ENCODE results near the gene TAF1B. TPM values are rescaled to one million over a fixed set of nuclear protein-coding genes. Genes with fewer than 3 reads are reported as not detected.

The TAF1B gene
- total RNA-seq, 1 donor from 2014 or later, result 22.9 TPM

DNA sequence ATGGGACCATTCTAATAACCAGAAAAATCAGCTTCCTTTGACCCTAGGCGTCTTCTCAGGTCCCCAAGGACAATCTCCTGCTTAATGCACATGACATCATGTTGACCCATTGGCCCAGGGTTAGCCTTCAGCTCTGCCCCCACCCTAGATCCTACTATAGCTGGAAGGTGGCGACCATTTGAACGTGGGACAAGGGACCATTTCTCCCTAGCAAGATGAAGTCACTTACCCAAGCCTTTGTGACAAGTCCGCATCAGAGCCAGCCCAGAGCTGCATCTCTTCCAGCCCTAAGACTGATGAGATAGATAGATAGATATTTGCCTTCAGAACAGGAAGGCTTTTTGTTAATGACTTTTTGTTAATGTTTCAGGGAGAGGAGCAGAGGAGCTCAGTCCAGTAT, 28.2 kb upstream of the TAF1B start:
- Histone ChIP-seq H3K27ac (no peak overlapping the region), H3K4me3 (no peak overlapping the region), H3K9me3 (no peaks in the 10 kb centered on the region), H3K27me3 (ENCODE audit: low read depth) (peaks cover 4% of the 10 kb centered on the region), H3K36me3 (no peaks in the 10 kb centered on the region), H3K4me1 (peaks cover 22% of the 10 kb centered on the region)
- TF ChIP-seq, protein P1, sequence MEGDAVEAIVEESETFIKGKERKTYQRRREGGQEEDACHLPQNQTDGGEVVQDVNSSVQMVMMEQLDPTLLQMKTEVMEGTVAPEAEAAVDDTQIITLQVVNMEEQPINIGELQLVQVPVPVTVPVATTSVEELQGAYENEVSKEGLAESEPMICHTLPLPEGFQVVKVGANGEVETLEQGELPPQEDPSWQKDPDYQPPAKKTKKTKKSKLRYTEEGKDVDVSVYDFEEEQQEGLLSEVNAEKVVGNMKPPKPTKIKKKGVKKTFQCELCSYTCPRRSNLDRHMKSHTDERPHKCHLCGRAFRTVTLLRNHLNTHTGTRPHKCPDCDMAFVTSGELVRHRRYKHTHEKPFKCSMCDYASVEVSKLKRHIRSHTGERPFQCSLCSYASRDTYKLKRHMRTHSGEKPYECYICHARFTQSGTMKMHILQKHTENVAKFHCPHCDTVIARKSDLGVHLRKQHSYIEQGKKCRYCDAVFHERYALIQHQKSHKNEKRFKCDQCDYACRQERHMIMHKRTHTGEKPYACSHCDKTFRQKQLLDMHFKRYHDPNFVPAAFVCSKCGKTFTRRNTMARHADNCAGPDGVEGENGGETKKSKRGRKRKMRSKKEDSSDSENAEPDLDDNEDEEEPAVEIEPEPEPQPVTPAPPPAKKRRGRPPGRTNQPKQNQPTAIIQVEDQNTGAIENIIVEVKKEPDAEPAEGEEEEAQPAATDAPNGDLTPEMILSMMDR (IDR thresholded peaks at IDR 0.05), result no peak
- intact Hi-C loops (cut with DNase I), result no loop called here
- DNase-seq (no peak), ATAC-seq (no peak)

DNA sequence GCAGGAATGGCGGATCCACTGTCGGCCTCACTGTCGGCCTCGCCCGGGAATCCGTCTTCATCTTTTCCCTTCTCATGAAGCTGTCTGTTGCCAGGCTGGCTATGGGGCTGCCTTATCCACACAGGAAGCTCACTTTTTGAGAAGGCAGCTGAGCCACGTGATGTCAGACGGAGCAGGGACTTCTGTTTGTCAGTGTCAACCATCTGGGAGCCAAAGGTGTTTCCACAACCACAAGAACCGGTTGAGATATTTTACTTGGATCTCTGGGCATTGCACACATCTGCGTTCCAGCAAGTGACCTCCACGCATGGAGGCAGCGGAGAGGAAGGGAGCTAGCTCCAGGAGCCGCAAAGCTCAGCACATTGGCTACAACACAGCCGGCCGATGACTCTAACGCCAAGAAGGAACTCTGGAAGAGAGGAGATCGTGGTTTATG, 27.4 kb upstream of the TAF1B start:
- TF ChIP-seq, protein P1 (IDR thresholded peaks at IDR 0.05), result no peak

DNA sequence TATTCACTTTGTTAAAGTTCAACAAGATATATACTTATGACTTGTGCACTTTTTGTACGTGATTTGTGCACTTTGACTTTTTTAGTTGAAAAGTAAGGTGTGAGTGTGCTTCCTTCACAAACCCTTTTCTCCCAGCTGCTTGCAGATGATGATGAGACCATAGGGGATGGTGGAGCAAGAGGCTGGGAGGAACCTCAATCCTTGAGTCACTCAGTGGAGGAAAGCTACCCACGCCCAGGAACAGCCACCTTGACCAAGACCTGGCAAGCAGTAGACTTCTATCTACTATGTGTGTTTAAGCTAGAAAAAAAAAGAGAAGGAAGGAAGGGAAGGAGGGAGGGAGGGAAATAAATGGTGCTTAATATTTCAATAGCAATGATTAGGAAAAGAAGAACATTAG, 25.2 kb upstream of the TAF1B start:
- ATAC-seq, result no peak
- no peak for DNase-seq
- intact Hi-C loops (cut with DNase I), result no loop called here

More for the DNA sequence above, 27.4 kb upstream of the TAF1B start:
- Histone ChIP-seq H3K9me3 (no peaks in the 10 kb centered on the region), H3K27me3 (ENCODE audit: low read depth) (peaks cover 4% of the 10 kb centered on the region), H3K4me1 (peaks cover 22% of the 10 kb centered on the region), H3K27ac (no peak overlapping the region), H3K4me3 (no peak overlapping the region), H3K36me3 (no peaks in the 10 kb centered on the region)
- intact Hi-C loops (cut with DNase I), result no loop called here
- DNase-seq, result no peak
- no peak for ATAC-seq

DNA sequence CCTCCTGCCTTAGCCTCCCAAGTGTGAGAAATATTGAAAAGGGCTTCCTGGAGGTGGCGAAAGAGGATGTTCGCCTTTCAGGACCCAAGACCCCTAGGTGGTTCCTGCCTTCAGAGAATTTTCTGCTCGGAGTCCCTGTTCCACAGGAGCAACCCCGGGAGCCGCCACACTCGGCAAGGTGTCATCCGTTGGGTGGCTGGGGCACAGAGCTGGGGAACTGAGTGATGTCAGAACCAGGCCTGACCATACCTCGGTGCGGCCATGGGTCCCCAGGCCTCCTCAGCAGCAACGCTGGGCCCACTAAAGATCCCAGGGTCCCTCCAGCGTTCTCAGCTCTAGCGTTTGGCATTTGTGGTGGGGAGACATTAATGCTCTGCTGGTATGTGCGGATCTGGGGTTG, 23.7 kb upstream of the TAF1B start:
- DNase-seq (peak; percentile 39), ATAC-seq (no peak)
- no peaks in the 10 kb centered on the region for H3K36me3 ChIP-seq
- intact Hi-C loops (cut with DNase I), result no loop called here
- no peak overlapping the region for H3K4me3 ChIP-seq
- no peak overlapping the region for H3K27ac ChIP-seq
- H3K27me3 ChIP-seq (ENCODE audit: low read depth), result no peaks in the 10 kb centered on the region
- H3K4me1 ChIP-seq, result peaks cover 2% of the 10 kb centered on the region
- no peaks in the 10 kb centered on the region for H3K9me3 ChIP-seq
- TF ChIP-seq, protein P1 (IDR thresholded peaks at IDR 0.05), result no peak

More for the DNA sequence above, 25.2 kb upstream of the TAF1B start:
- H3K4me3 ChIP-seq, result no peak overlapping the region
- peaks cover 17% of the 10 kb centered on the region for H3K4me1 ChIP-seq
- no peaks in the 10 kb centered on the region for H3K9me3 ChIP-seq
- H3K27me3 ChIP-seq (ENCODE audit: low read depth), result peaks cover 3% of the 10 kb centered on the region
- no peaks in the 10 kb centered on the region for H3K36me3 ChIP-seq
- TF ChIP-seq, protein P1 (IDR thresholded peaks at IDR 0.05), result no peak
- no peak overlapping the region for H3K27ac ChIP-seq

DNA sequence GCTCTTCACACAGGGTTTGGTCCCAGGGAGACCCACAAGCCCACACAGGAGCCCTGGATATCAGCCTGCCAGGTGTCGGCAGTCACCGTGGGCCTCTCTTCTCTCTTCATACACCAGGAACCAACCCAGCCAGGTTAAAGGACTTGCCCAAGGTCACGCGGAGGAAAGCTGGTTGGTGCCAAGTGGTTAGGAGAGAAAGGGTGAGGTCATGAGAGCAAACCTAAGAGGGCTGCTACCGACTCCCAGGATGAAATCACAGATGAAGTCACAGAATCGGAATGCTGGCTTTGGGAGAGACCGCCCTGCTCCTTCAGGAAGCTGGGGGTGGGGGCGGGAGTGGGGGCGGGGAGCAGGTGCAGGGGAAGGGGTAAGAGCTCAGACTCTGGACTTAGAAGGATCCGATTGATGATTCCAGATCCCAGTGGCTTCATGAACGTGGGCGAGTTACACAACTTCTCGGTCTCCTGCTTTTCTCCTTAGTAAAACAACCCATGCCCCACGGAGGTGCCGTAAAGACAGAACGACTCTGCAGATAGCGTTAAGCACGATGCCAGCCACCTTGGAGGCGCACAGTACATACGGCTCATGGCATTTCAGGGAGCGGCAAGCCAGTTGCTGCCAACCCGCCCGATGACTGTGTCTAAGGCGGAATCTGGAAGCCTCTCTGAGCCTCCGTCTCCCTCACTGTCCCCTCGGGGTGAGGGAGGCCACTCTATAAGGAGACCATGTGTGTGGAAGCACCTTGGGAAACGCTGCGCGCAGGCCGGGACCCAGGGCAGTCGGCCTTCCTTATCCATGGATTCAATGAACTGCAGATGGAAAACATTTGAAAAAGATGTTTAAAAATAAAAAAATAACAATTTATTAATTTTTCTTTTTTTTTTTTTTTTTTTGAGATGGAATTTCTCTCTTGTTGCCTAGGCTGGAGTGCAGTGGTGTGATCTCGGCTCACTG, 23.0 kb upstream of the TAF1B start:
- intact Hi-C loops (cut with DNase I), result no loop called here
- Histone ChIP-seq H3K27ac (no peak overlapping the region), H3K4me1 (no peaks in the 10 kb centered on the region), H3K9me3 (no peaks in the 10 kb centered on the region), H3K36me3 (no peaks in the 10 kb centered on the region), H3K4me3 (no peak overlapping the region), H3K27me3 (ENCODE audit: low read depth) (no peaks in the 10 kb centered on the region)
- peak; percentile 48 for DNase-seq
- peak; percentile 85 to 93 for ATAC-seq
- TF ChIP-seq, protein P1 (IDR thresholded peaks at IDR 0.05), result no peak
